ENCODE measurements around the gene TNFRSF1B.

TNFRSF1B gene

DNA sequence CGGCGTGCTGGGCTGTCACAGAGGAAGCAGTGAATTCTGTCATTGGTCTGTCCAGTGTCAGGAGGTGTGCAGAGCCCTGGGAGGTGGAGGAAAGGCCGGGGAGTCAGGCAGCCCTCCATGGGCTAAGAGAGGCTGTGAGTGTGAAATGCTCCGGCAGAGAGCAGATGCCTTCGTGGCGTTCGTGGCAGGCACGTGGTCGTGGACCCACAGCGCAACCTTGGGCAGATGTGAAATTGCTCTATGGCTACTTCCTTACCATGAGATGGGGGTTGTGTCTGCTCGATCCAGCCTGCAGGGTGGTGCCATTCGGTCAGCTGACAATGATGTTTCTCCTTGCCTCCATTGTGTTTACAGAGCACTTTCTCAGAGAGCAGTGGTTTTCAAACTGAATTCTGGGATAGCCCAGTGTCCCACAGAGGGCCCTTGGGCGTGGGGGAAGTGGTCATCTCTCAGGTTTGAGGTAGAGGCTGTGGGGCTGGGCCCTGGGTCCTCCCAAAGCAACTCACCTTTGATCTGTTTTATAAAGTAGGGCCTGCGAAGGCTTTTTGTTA lies 27.9 kb downstream of the TNFRSF1B start:
- ATAC-seq (no peak), DNase-seq (no peak)

GRCh38 chr1:12195416-12195815 lies 28.6 kb downstream of the TNFRSF1B start:
- DNase-seq (no peak), ATAC-seq (no peak)

GRCh38 chr1:12196641-12197482 lies 30.1 kb downstream of the TNFRSF1B start:
- ATAC-seq, result peak; percentile 45

DNA sequence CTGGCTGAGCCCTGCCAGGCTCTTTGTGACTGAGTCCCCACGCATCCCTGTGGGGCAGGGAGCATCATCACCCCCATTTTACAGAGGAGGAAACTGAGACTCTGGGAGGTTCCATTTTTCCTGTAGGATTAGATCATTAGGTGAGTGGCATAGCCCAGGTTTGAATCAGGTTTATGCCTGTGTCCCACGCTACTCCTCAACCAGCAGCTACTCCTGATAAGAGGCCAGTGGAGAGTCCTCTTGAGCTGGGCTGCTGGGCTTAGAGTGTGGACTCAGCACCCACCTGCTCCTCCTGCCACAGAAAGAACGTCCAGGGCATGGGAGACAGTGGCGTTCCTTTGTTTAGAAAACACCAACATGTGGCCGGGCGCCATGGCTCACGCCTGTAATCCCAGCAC lies 30.7 kb downstream of the TNFRSF1B start:
- ATAC-seq (no peak), DNase-seq (no peak)

More at GRCh38 chr1:12196641-12197482, 30.1 kb downstream of the TNFRSF1B start:
- DNase-seq, result no peak

DNA sequence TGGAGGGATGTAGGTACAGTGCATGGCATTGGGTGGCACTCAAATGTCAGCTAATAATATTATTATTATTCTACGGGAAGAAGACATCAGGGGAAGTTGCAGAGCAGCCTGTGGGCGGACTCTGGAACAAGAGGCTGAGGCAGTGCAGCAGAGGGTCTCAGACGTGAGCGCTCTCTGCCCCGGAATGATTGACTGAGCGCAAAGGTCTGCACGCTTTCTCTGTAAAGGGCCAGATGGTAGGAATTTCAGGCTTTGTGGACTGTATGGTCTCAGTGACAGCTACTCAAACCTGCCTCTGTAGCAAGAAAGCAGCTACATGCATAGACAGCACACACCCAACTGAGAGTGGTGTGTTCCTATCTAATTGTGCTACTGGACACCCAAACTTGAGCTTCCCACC lies 33.4 kb downstream of the TNFRSF1B start:
- no peak for ATAC-seq
- DNase-seq, result no peak

- DNase-seq, result peak; percentile 59
- peak; percentile 56 for ATAC-seq
Measured at GRCh38 chr1:12201352-12202189, 34.8 kb downstream of the TNFRSF1B start.

DNA sequence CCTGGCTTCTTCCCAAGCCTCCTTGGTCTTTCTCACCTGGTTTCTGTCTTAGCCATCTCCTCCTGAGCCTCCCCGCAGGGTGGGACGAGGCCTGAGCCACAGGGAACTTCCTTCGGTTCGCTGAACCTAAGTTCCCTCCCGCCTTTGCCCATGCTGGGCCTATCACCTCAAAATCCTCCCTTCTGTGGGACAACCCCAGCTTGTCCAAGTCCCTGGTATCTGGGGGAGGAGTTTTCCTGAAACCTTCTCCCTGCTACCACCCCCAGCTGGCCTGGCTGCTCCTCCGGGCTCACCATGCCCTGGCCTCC lies 35.4 kb downstream of the TNFRSF1B start:
- no peak for DNase-seq

GRCh38 chr1:12202577-12202976 lies 35.8 kb downstream of the TNFRSF1B start:
- ATAC-seq (no peak), DNase-seq (no peak)

More for the DNA sequence above, 35.4 kb downstream of the TNFRSF1B start:
- ATAC-seq, result no peak

GRCh38 chr1:12203216-12204007 lies 36.6 kb downstream of the TNFRSF1B start:
- no peak for DNase-seq
- no peak for ATAC-seq

- peak; percentile 73 for ATAC-seq
Measured at GRCh38 chr1:12204140-12204539, 37.3 kb downstream of the TNFRSF1B start.

GRCh38 chr1:12204754-12205658 lies 38.2 kb downstream of the TNFRSF1B start:
- ATAC-seq (no peak), DNase-seq (no peak)

More at GRCh38 chr1:12204140-12204539, 37.3 kb downstream of the TNFRSF1B start:
- DNase-seq, result peak; percentile 83

DNA sequence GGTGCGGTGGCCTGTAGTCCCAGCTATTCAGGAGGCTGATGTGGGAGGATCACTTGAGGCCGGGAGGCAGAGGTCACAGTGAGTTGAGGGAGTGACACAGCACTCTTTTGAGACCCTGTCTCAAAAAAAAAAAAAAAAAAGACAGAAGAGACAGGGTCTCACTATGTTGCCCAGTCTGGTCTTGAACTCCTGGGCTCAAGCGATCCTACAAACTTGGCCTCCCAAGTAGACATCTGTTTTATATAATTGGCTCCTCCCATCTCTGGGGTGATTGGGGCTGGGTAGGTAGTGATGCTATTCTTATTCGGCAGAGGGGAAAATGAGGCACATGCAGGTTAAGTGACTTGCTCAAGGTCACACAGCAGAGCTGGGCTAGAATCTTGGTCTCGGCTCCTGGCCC lies 39.4 kb downstream of the TNFRSF1B start:
- DNase-seq (no peak), ATAC-seq (no peak)

DNA sequence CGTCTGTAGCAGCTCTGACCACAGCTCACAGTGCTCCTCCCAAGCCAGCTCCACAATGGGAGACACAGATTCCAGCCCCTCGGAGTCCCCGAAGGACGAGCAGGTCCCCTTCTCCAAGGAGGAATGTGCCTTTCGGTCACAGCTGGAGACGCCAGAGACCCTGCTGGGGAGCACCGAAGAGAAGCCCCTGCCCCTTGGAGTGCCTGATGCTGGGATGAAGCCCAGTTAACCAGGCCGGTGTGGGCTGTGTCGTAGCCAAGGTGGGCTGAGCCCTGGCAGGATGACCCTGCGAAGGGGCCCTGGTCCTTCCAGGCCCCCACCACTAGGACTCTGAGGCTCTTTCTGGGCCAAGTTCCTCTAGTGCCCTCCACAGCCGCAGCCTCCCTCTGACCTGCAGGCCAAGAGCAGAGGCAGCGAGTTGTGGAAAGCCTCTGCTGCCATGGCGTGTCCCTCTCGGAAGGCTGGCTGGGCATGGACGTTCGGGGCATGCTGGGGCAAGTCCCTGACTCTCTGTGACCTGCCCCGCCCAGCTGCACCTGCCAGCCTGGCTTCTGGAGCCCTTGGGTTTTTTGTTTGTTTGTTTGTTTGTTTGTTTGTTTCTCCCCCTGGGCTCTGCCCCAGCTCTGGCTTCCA lies 40.1 kb downstream of the TNFRSF1B start:
- DNase-seq (no peak), ATAC-seq (no peak)

DNA sequence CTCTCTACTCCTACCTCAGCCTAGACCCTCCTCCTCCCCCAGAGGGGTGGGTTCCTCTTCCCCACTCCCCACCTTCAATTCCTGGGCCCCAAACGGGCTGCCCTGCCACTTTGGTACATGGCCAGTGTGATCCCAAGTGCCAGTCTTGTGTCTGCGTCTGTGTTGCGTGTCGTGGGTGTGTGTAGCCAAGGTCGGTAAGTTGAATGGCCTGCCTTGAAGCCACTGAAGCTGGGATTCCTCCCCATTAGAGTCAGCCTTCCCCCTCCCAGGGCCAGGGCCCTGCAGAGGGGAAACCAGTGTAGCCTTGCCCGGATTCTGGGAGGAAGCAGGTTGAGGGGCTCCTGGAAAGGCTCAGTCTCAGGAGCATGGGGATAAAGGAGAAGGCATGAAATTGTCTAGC lies 41.5 kb downstream of the TNFRSF1B start:
- ATAC-seq (no peak), DNase-seq (no peak)

GRCh38 chr1:12208764-12209494 lies 42.1 kb downstream of the TNFRSF1B start:
- DNase-seq (peak; percentile 91), ATAC-seq (peak; percentile 45)

- ATAC-seq, result no peak
Measured at GRCh38 chr1:12209495-12209832, 42.7 kb downstream of the TNFRSF1B start.

GRCh38 chr1:12215118-12215961 lies 48.5 kb downstream of the TNFRSF1B start:
- DNase-seq (no peak), ATAC-seq (no peak)

More at GRCh38 chr1:12209495-12209832, 42.7 kb downstream of the TNFRSF1B start:
- DNase-seq, result no peak

DNA sequence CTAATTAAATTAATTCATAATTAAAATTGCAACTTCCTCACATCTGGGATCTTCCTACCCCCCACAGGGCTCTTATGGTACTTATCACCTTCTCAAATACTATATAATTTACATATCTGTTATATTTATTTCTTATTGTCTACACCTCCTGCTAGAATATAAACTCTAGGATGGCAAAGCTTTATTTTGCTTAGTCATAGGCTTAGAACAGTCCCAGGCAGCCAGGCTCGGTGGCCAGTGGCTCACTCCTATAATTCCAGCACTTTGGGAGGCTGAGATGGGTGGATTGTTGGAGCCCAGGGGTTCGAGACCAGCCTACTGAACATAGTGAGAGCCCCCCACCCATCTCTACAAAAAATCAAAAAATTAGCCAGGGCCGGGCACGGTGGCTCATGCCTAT lies 53.0 kb downstream of the TNFRSF1B start:
- no peak for ATAC-seq

DNA sequence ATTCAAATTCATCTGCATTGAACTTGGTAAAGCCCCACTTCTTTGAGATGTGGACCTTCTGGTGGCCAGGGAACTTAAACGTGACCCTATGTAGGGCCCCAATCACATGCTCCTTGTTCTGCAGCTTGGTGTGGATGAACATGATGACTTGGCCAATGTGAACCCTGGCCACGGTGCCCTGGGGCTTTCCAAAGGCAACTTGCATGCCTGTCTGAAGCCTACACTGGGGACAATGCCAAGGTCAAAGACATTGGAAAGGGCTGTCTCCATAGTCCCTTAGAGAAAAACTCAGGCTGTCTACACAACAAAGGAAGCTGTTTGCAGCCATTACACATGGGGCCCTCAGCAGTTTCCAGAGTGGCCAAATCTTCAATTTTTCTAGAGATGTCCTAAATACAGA lies 54.1 kb downstream of the TNFRSF1B start:
- no peak for ATAC-seq
- DNase-seq, result no peak

More for the DNA sequence above, 53.0 kb downstream of the TNFRSF1B start:
- DNase-seq, result no peak
